HuH-7 (cell line): ENCODE data around the gene MAPK6.
A peak's percentile ranks its signal among the peaks of the same experiment; 100 is the strongest.

Experiments used
- DNase-seq: peaks from one replicate; pipeline ENCODE4 v3.0.0; 2011; ENCODE audit warnings: low spot score

The MAPK6 gene

GRCh38 chr15:52010633-52011595, 8.1 kb upstream of the MAPK6 start:
- no peak for DNase-seq

GRCh38 chr15:52011711-52012144, 7.3 kb upstream of the MAPK6 start:
- DNase-seq = no peak

GRCh38 chr15:52012210-52012609, 6.8 kb upstream of the MAPK6 start:
- no peak for DNase-seq

- no peak for DNase-seq
Observed at GRCh38 chr15:52013151-52013791, 5.7 kb upstream of the MAPK6 start.

- DNase-seq = no peak
Observed at GRCh38 chr15:52014616-52015015, 4.4 kb upstream of the MAPK6 start.

GRCh38 chr15:52016316-52016715, 2.7 kb upstream of the MAPK6 start:
- DNase-seq = no peak

- no peak for DNase-seq
Observed at GRCh38 chr15:52018244-52018643, 775 bp upstream of the MAPK6 start.

GRCh38 chr15:52019394-52020220, 588 bp downstream of the MAPK6 start:
- peak; percentile 86 for DNase-seq

- DNase-seq = no peak
Observed at GRCh38 chr15:52020221-52021085, 1.4 kb downstream of the MAPK6 start.

GRCh38 chr15:52021128-52021671, 2.2 kb downstream of the MAPK6 start:
- peak; percentile 63 for DNase-seq

- DNase-seq = no peak
Observed at GRCh38 chr15:52021892-52022540, 3.0 kb downstream of the MAPK6 start.

GRCh38 chr15:52023169-52023922, 4.3 kb downstream of the MAPK6 start:
- DNase-seq = no peak

GRCh38 chr15:52028431-52029093, 9.5 kb downstream of the MAPK6 start:
- DNase-seq = no peak

GRCh38 chr15:52030010-52030409, 11.0 kb downstream of the MAPK6 start:
- no peak for DNase-seq

GRCh38 chr15:52031556-52031955, 12.5 kb downstream of the MAPK6 start:
- DNase-seq = no peak

GRCh38 chr15:52037889-52038505, 19.0 kb downstream of the MAPK6 start:
- DNase-seq = no peak

GRCh38 chr15:52039925-52040781, 21.1 kb downstream of the MAPK6 start:
- no peak for DNase-seq
